WTC11 (cell line): ENCODE measurements around the gene CAMP.

ENCODE experiments used
- CTCF ChIP-seq: fragments of 200-600 bp; IDR thresholded peaks from 2 replicates; pipeline ENCODE4 v1.8.0; 2022; ENCODE audit warnings: antibody characterized with exemption
- HMGXB4 ChIP-seq: sonication (generic); formaldehyde crosslinking; IDR thresholded peaks from 2 replicates; pipeline ENCODE4 v1.8.1; 2023; ENCODE audit warnings: mild to moderate bottlenecking, moderate library complexity, missing genetic modification reagents
- MLX ChIP-seq: sonication (generic); formaldehyde crosslinking; IDR thresholded peaks from 2 replicates; pipeline ENCODE4 v1.8.1; 2023; ENCODE audit warnings: mild to moderate bottlenecking, missing genetic modification reagents, moderate library complexity
- TEAD4 ChIP-seq: sonication (generic); formaldehyde crosslinking; IDR thresholded peaks from 2 replicates; pipeline ENCODE4 v1.8.0; 2022; ENCODE audit warnings: mild to moderate bottlenecking, missing genetic modification reagents

- TF ChIP-seq HMGXB4 (CRISPR knock-in tag): no peak
- no peak for TF ChIP-seq TEAD4 (CRISPR knock-in tag)
- no peak for TF ChIP-seq MLX
- TF ChIP-seq CTCF: no peak
Observed at GRCh38 chr3:48199117-48199516, 24.2 kb upstream of the CAMP start.
